Measurements from ENCODE around the gene AUTS2.

AUTS2 gene

DNA sequence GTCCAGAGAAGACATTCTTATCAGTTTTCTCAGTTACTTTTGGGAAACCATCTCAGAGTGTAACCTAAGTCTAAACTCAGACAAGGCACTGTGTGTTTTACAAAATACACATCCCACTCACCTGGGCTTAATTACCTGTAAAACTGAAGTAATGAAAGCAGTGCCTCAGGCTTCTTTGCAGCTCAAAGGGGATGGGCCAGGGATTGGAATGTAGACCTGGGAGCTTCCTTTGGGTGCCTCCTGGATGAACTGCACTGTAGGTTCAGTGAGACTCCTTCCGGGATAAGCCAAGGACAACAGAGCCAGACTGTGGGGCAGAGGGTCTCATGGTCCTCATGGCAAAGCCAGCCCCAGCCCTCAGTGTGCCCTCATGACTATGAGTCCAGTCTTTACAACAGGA lies 861.3 kb downstream of the AUTS2 start:
- no peak for DNase-seq

DNA sequence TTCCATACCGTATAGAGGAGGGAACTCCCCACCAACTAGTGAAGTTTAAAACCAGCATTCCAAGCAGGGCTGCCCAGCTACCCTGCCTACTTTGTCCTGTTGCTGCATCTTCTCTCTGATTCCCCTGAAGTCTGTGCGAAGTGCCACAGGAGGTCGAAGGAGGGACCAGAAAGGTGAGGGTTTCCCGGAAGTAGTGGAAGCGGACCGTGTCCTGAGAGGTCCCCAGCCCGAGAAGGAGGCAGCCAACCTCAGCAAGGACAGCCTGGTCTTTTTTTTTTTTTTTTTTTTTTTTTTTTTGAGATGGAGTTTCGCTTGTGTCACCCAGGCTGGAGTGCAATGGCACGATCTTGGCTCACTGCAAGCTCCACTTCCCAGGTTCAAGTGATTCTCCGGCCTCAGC lies 861.8 kb downstream of the AUTS2 start:
- no peak for DNase-seq

DNA sequence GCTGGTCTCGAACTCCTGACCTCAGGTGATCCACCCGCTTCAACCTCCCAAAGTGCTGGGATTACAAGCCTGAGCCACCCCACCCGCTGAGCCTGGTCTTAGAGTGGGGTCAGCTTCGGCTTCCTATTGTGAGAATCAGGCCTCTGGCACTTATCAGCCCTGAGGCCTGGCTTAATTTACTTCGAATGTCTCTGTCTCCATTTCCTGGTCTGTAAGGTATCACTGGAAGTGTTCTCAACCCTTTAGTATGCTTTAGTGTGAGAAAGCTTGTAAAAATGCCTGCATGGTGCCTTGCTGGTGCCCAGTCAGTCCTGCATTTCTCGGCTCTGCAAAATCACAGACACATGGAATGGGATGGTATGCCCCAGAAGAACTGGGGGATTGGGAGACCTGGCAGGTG lies 862.3 kb downstream of the AUTS2 start:
- no peak for DNase-seq

DNA sequence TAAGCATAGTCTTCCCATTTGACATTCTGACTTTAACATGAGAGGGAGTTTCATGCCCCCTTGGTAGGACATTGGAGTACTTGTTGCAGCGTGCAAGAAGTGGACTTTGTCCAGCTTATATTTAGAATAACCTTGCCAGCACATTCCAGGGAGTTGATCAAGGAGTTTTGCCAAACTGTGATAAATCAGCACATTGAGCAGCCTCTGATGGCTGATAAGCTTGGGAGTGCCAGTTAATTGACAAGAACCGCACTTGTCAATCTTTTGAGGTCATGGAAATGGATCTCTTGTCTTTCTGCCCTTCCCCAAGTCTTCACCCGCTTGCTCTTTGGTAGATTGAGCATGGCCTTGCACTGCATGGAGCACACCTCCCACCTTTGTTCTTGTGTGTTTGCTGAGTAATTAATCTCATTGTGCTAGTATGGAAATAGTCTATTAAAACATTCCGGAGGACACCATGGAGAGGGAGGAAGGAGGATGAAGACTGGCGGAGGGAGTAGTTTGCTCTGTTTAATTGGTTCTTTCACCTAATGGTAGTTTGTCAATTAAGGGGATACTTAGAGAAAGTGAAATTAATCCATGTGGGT lies 865.2 kb downstream of the AUTS2 start:
- no peak for DNase-seq

DNA sequence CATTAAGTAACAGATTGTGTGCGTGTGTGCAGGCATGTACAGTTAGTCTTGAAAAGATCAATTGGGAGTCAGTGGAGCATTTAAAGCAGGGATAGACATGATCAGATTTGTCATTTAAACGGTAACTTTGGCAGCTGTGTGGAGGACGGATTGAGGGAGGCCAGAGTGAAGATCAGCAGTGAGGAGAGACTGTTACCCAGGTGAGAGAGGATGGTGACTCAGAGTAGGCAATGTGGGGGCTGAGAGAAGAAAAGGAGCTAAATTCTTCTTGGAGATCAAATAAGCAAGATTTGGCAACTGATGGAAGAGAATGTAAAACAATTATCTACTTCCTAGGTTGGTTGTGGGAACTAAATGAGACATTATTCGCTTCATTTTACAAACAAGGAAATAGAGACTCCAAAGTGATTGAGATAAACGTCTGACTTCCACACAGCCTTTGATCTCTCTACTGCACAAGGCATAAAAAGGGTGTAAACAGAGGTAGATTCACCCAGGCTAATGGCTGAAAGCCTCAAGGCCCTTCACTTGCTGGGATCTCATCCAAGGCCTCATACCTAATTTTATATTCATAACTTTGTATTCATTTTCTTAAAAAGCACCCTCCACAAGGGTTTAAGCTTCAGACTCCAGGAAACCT lies 868.6 kb downstream of the AUTS2 start:
- no peak for DNase-seq

DNA sequence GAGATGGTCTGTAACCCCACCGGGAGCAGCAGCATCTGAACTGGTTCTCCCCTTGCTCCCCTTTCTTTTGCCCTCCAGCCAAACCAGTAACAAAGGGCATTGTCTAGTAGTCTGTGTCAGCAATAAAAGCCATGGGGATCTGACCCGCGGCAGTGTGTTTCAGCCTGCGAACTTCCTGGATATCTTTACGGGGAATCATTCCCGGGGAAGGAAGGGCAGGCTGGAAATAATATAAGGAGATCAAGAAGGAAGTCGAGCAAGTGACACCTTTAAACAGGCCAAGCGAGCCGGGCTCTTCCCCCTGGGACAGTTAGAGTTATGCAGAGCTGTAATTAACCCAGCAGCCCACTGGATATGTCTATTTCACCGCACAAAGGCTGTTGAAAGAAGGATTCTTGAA lies 872.5 kb downstream of the AUTS2 start:
- DNase-seq: no peak

DNA sequence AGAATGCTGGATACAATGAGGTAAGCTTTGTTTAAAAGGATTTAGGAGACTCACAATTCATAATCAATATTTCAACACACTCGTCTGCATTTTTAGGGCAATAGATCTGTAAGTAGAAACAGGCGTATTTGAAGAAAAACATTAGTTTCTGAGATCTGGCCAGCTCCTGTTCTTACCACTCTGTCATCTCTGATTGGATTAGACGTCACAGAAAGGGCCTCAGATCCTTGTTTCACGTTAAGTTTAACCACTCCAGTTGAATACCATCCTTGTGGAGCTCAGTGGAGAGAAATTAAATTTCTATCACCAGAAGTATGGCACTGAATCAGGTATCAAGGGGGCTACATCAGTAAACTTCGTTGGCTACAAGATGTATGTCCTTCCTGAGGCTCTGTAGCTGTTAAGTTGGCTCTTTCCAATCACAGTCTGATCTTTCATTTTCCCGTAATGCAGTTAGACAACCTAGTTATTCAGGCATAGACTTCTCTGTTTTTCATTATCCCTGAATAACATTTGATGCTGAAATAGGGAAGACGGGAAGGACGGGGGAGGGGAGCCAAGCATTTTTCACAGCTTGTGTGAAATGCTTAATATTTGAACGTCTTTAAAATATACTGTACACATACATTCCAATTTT lies 874.4 kb downstream of the AUTS2 start:
- DNase-seq: no peak

DNA sequence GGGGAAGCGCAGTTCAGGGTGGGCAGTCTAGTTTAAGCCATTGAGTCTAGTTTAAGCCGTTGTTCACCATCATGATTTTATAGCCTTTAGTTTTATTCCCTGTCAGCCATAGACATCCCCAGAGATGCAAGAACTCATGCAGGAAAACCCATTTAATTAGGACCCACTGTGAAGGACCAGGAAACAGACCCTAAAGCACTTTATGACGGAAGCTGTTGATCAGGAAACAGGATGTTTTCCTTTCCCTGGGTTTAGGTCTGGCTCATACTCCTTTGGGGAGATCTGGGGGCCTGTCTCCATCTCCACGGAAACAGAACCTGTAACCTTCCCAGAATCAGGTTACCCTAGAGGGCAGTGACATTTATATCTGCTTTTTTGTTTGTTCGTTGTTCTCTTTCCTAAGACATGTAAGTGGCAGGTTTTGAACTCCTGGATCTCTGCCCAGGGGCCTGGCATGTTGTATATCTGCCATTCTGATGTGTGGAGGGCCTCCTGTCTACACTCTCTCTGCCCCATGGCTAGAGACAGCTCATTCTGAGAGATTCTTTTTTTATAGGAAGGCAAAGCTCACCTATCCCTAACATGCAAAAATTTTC lies 876.5 kb downstream of the AUTS2 start:
- DNase-seq: no peak

DNA sequence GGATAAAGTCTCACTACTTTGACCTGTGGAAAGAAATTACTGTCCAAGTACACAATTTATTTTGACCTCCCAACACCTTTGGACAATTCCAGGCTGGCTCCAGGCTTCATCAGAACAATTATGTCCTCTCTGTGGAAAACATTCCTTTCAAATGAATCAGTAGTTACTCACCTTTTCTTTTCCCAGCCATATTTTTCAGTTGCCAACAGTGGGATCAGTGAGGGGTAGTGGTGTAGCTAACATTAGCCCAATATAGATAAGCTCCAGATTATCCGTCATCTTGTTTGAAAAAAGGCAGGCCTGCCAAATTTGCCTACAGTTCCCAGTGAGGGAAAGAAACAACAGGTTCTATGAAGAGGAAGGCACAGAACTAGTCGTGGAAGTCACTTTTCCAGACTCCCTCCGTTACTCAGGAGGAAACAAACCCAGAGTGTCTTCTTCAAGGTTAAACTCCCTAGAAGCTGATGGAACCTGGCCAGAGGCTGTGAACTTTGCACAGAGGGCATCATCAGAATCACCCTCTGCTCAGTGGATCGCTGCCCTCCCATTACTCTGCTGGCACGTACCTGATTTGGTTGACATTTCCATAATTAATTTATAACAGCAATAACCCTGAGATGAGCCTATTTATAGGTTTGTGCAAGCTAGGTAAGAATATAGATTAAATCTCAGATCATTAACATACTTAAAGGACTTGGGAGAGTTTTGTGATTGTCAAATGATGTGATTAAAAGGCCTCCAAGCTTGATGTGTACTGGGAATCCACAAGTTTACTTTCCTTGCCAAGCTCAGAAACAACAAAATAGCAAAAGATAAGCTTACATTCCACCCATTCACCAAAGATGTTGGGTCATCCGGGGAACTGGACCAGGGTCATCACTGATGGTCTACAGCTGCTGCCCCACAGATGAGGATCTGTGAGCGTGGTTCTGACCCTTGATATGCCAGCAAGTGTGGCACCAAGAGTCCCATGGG lies 879.0 kb downstream of the AUTS2 start:
- no peak for DNase-seq

DNA sequence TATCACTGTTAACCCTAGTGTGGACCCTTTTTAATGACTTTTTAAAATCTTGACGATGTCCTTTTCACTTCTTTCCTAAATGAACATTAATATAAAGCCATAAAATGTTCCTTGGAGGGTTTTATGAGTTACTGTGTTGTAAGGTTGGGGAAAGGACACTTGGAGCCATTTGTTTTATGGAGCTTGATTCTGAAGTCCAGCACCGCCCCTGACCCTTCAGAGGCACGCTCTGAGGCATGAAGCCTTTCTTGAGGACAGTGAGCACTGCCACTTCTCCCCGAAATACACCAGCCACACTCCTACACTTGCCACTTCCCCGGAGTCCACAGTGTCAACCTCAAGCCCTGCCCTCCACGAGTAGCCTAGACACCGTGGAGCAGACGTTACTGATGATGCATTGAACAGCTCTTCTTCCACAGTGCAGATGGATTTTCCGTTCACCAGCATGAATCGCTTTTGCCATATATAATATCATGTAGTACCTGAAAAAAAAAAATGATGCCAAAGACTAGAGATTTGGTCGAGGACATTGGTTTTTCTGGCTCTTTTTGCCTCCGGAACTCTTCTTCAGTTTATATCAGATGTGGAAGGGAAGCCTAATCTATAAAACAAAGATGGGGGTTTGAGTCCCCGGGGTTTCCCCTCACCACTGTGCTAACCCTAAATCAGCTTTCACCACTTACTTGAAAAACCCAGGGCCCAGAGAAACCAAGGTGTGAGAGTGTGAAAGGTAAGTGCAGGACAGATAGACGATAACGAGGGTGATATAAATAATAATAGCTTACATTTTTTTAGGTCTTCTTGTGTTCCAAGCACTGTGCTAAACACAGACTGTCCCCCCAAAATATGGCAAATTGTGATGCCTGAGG lies 881.1 kb downstream of the AUTS2 start:
- no peak for DNase-seq

DNA sequence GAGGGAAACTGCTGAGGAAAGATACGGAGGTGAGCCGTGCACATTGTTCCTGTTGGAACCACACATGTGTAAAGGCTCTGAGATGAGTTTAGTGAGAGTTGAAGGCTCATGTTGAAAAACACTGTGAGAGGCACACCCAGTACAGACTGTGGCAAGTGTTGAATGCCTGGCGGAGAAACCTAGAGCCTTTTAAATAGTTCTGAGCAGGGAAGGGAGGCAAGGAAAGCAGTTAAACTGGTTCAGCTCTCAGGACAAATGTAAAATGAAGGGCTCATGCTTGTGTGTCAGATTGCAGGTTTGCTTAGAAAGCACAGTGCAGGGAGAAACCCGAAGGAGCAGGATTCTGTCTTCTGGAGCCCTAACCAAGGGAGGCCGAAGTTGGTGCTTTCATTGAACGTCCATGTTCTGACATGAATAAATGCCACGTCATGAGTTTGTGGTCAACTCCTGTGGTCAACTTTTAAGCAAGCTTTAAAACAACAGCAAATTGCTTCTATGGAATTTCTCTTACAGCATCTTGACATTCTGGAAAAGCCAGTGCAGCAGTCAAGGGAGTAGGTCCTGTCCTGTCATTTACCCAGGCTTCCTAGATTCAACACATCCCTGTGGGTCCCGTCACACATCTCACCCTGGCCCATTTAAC lies 882.8 kb downstream of the AUTS2 start:
- no peak for DNase-seq

DNA sequence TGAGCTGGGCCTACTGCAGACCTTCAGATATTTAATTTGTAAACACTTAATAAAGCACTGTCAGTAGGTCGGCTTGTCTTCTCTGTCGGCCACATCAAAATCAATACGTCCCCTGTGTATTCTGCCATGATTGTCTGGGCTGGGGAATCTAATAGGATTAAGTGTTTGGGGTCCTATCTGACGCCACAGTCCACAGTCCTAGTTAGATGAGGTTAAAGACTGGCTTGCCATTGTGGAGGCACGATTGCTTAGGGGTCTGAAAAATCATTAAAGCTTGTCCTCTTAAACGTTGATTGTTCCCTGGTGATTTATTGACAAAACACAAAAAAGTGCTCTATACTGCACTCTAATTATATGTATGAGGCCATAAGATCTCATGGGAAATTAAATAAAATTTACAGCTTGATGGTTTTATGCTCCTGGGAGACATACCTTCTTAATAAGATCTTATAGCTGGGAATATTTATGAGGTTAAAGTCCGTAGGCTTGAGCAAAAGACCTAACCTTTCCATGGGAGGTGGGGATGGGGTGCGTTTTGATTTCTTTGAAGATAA lies 883.4 kb downstream of the AUTS2 start:
- DNase-seq: no peak

DNA sequence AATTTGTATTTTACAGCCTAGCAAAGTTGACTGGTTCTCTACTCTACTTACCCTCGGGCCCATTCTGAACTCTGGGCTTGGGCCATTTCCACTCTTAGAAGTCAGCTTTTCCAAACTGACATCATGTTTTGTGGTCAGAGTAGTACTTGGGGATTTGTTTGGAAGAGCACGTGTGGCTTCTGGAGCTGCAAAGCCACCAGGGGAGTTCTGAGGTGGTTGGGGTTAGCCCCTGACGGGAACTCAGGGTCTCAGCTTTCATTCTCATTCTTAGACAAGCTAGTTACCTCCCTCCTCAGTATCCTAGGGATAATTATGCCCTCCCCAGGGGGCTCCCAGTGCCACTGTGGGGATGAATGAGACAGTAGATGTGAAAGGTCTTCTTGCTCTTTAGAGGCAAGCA lies 886.0 kb downstream of the AUTS2 start:
- DNase-seq: no peak

DNA sequence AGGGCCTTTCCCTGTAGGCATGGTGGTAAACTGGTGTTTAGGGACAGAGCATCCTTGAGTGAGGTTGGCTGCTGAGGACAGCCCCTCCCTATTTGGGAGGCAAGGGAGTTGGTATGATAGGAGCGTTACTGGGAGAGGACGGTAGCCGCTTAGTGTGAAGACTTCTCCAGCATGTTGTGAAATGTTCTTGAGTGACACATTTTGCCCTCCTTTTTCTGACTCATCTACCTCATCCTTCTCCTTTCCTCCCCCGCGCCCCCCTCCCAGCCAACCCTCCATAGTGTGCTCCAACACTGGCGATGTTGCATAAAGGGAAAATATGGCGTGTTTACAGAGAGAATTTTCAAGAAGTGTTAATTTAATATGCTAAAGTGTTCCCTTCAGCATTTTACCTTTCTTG lies 888.7 kb downstream of the AUTS2 start:
- DNase-seq: no peak

DNA sequence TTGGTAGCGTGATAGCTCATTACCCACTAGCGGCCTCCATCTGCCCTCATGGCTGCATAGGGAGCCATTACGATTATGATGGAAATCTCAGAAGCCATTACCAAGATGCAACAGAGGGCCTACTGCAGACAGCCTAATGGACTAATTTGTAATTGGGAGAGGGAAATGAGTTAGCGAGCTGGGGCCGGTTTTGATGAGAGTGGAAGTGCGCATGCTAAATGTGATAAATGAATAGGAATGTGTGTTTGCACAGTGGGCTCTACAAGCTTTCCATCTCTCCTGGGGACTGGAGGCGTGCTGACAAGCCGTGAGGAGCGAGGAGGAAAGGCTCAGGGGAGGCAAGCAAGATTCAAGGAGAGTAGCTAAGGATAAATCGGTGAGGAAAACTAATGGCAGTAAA lies 889.2 kb downstream of the AUTS2 start:
- DNase-seq: no peak

DNA sequence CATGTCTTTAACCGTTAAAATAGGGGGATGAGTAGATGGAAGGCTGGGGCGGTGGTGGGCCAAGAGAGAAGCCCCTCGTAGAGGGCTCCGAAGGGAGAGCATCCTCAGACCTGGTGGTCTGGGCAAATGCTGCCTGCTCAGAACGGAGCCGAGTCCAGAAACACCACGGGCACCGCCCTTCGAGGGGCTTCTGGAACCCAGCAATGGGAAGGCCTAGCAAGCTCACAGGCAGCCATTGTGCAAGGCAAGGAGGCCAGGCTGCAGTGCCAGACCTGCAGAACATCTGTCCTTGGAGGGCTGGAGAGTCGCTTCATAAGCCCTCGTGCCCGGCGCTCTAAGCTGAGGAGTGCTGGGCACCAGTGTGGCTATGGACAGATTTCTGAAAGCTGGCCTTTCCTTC lies 889.6 kb downstream of the AUTS2 start:
- DNase-seq: no peak

DNA sequence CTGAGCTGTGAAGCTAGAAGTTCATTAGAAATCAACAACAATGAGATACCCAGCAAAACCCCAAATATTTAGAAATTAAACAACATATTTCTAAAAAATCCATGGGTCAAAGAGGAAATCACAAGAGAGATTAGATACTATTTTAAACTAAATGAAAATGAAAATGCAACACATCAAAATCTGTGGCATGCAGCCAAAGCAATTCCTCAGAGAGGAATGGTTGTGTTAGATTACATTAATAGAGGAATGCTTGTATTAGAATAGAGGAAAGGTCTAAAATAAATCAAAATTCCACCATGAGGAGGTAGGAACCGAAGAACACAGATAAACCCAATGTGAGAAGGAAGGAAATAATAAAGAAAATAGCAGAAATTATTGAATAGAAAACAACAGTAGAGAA lies 891.5 kb downstream of the AUTS2 start:
- no peak for DNase-seq

DNA sequence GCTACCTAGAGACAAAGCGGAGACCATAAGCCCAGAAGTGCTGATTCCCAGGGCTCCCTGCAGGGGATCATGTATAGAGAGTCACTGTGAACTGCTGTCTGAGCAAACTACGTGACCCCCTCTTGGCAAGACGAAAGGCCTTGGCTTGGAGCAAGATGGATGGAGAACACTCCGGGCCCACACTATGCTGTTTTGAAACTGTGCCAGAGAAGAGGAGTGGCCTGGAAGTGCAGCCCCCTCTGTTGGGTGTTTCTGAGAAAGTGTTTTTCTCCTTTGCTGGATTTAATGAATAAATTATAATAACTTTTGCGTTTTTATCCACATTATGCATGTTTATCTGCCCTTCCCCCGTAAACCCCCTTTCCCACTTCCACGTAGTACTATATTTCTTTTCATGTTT lies 894.4 kb downstream of the AUTS2 start:
- DNase-seq: no peak

DNA sequence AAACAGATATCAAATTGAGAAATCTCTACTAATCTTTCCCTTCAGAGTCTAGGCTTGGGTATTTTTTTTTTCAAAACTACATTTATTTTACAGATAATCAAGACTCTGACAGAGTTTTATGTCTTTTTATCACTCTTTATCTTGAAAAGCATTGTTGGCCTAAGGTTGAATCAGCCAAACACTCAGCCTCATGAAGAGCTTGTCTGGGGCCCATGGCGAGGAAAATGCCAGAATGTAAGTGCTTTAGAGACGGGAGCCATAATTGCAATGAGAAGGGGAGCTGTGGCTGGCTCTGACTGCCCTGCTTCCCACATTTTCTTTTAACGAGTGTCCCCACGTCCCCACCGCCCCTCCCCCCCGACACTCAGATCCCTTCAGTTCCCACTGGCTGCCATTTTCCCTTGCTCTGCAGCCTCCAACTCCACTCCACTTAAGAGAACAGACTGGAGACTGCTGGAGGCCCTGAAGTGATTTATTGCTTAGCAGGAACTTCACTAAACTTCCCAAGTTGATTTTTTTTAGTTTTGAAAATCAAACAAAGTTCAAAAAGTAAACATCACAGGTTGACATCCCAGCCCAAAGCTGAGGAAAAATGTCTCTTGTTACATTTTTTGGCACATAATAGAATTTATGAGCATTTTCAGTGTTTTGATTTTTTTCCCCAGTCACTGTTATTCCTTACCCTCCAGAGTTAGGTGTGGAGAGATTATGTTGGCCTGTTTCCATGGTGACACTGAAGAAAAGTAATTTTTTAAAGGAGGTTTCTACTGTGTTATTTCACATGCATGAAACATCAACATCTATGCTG lies 896.2 kb downstream of the AUTS2 start:
- no peak for DNase-seq

DNA sequence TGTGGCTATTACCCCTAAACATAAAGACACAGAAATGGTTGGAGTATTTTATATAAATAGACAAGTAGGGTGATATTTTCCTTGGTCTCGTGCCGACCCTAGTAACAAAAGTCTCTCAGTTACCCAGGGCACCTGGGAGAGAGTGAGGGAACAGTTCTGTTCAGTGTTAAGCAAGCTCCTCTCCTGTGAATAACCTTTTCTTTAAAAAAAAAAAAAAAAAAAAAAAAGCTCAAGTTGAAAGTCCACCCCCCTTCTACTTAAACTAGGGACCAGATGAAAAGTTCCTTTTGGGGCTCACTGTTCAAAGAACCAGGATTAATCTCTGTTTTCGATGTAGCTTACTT lies 896.7 kb downstream of the AUTS2 start:
- no peak for DNase-seq

DNA sequence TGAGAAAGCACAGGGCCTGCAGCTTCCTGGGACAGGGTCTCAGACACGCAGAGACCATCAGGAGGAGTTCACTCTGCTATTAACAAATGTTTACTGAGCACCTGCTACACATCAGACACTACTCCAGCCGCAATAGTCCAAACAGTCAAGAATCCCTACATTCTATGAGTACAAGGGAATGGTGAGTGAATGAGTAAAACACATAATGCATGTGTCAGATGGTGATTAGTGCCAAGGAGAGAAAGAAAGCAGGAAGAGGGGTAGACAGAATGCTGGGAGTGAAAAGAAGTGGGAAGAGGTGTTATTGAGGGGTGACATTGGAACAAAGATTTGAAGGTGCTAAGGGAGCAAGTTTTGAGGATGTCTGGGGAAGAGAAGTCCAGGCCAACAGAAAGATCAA lies 899.5 kb downstream of the AUTS2 start:
- no peak for DNase-seq
